ENCODE data around the gene PRDM1.

Gene PRDM1

DNA sequence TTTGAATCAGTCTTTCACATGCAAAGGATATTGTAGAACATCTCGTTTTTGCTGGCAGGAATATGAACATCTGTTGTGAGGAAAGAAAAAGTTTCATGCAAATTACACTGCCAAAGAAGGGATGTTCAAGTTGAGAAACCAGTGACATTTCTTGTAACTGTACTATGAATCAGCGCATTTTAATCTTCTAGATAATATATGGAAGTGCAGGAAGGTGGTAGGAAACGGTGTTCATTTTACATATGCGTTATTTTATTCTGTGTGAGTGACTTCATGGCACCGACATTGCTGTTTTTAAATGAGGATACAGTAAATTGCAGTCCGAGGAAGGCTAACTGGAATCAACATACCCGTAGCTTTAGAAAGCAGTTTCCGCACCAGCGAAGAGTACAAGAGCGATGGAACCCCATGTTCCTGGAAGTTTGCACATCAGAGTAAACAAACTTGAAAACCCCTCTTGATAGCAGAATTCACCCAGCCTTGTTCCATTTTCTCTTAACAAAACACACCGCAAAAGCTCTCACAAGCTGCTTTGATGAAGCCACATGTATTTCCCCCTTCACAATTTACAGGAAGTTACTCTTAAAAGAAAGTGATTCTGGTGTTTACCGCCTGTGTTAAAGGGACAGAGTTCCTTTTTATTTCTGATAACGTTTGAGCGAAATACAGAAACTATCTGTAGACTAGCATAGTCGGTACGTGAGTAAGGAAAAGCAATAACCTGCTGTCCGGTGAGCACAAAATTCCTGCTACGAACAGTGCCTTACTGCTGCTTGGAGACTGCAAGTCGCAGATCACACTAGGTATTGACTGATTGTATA lies 11.5 kb downstream of the PRDM1 start:
- TF ChIP-seq GATA3 (IDR thresholded peaks at IDR 0.05; ENCODE audit: low read depth, low read length) (no peak), GATA2 (IDR thresholded peaks at IDR 0.05; ENCODE audit: low read depth, low read length) (no peak)

DNA sequence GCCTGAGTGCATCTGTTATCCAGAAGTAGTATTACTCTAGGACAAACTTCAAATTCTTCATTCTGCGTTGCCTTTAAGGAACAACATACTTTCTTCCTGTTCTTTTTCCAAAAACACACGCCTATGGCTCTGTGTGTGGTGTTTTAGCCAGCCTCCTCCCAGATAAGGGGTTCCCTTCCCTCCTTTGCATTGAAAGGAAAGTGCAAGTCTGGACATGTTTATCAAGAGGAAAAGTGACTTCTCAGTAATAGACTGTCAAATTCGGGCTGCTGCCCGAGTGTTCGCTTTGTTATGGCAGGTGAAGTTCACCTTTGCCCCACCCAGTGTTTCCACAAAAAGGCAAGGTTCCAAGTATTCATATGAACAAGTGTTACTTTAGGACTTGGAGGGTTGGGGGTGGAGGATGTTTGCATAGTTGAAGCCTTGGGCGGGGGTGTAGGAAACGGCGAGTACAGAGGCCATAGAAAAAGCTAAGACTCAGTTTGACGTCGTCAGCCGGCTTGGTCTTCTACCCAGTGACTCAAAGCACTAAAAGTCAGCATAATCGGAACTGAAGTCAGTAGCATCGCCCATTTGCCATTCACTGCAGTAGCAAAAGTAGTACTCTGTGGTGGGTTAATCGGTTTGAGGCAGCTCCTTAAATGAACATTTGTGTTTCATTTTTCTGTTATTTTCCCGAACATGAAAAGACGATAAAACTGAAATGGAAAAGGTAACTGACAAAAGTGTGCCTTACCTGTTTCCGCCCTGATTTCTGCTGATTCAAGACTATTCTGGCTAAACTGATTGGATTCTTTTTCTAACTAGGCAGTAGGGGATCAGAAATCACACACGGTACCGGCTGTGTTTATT lies 12.5 kb downstream of the PRDM1 start:
- TF ChIP-seq GATA2 (IDR thresholded peaks at IDR 0.05; ENCODE audit: low read depth, low read length) (no peak), GATA3 (IDR thresholded peaks at IDR 0.05; ENCODE audit: low read depth, low read length) (no peak)

DNA sequence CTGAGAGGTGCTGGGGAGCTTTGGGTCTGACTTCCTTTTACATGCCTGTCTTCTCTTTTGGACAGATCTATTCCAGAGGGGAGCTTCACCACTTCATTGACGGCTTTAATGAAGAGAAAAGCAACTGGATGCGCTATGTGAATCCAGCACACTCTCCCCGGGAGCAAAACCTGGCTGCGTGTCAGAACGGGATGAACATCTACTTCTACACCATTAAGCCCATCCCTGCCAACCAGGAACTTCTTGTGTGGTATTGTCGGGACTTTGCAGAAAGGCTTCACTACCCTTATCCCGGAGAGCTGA lies 13.1 kb downstream of the PRDM1 start:
- TF ChIP-seq GATA2 (IDR thresholded peaks at IDR 0.05; ENCODE audit: low read depth, low read length) (no peak), GATA3 (IDR thresholded peaks at IDR 0.05; ENCODE audit: low read depth, low read length) (no peak)

DNA sequence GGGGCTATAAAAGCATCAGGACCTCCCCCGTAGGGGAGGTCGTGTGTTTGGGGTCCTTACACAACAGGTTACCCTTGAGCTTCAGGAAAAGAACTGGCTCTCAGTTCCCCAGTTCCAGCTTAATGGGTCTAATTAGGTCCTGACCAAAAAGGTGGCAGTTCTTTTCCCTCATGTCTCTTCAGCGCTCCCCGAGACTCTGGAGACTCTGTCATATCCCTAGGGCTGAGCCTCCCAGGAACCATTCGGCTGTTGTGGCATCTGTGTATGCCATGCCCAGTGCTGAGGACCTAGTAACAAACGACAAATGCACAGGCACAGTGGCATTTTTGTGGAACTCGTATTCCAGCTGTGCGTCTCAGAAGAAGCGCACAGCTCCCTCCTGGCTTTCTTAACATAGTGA lies 14.6 kb downstream of the PRDM1 start:
- TF ChIP-seq GATA3 (IDR thresholded peaks at IDR 0.05; ENCODE audit: low read depth, low read length) (no peak), GATA2 (IDR thresholded peaks at IDR 0.05; ENCODE audit: low read depth, low read length) (no peak)

DNA sequence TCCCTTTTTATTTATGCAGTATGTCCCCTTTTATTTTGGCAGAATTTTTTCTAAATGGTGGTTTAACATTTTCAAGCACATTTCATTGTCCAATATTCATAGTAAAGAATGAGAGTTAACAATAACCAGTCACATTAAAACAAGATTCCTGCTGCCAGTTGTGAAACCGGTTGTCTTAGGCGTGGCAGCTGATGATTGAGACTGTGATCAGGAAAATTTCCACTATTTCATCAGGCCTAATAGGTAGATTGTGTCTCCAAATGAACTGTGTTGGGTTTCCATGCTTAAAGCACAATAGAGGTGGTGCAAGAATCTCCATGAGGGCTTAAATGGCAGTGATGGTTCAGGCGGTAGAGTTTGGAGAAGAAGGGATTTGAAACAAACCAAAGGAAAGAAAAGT lies 15.3 kb downstream of the PRDM1 start:
- TF ChIP-seq GATA3 (IDR thresholded peaks at IDR 0.05; ENCODE audit: low read depth, low read length) (no peak), GATA2 (IDR thresholded peaks at IDR 0.05; ENCODE audit: low read depth, low read length) (no peak)

DNA sequence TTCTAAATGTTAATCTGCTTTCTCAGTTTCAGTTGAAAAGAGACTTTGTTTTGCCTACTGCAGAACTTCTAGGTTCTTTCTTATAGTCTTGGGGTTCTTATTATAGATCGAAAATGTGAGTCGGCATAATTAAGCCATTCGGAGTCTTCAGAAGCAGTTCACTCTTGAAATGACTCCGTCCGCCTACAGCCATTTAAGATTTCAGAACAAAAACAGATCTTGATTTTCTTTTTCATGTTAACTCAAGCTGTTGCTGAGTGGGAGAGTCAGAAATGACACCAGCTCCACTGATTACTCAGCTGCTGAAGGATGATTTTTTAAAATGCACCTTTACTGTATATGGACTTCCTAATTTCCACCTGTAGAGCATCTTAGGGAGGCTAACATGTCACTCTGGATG lies 15.9 kb downstream of the PRDM1 start:
- TF ChIP-seq GATA2 (IDR thresholded peaks at IDR 0.05; ENCODE audit: low read depth, low read length) (no peak), GATA3 (IDR thresholded peaks at IDR 0.05; ENCODE audit: low read depth, low read length) (no peak)

DNA sequence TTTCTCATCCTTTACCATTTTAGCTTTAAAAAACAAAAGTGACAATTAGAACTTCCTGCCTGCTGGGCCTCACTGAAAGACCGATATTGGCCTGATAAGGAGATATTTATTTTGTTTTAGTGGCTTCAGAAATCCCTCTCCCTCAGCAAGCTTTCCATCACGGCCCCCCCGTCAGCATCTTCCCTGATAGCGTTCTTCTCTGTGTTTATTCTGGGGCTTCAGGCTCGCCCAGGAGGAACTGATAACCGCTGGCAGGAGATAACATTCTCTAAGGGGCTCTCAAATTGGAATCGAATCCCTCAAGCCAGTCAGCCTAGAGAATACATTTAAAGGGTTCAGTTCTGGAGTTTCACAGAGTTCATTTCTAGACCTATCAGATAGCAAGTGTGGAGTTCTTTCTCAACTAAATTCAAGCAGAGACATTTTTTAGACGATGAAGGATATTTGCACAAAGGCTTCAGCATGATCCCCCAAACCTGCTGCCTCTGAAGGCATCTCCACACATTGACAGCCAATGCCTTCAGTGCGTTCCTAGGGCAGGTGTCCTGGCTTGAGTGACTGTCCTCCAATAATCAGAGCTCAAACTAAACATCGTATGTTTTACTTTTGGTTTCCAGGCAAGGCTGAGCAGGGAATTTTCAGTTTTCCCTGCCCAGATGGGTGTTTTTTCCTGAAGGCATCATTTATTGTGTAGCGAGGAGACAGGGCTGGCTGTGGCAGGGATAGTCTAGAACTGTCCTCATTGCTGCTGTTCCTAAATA lies 17.0 kb downstream of the PRDM1 start:
- TF ChIP-seq GATA3 (IDR thresholded peaks at IDR 0.05; ENCODE audit: low read depth, low read length) (no peak), GATA2 (IDR thresholded peaks at IDR 0.05; ENCODE audit: low read depth, low read length) (no peak)

DNA sequence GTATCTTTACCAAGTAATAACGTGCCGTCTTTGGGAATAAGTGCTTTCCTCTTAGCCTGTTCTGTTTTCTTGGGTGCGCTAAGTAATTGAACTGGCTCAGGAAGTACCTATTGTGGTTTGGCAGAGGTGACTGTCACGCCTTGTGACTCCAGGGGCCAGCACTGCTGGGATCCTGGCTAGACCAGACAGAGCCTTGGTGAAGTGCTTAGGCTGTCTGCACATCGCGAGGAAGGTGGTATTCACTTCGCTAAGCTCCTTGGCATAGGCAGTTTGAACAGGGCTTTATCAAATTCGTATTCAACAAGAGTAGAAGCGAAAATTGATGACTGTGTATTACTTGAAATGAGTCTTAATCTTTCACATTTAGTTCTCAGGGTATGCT lies 17.6 kb downstream of the PRDM1 start:
- TF ChIP-seq GATA2 (IDR thresholded peaks at IDR 0.05; ENCODE audit: low read depth, low read length), result no peak
- TF ChIP-seq GATA3 (IDR thresholded peaks at IDR 0.05; ENCODE audit: low read depth, low read length), result no peak

DNA sequence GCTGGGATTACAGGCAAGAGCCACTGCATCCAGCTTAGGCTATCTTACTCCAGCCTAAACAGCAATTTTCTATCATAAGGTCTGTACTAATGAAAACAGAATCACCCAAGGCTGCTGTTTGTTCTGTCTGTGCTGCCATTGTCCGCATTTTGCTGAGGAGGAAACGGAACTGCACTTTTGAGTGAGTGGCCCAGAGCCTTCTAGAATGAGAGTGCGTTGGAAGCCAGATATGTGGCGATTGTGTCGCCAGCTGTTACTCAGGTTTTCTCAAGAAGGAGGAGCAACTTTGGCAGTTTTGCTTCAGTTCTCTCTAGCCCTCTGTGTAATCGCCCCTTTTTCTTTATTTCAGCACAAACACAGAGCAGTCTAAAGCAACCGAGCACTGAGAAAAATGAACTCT lies 18.3 kb downstream of the PRDM1 start:
- no peak for TF ChIP-seq GATA3 (IDR thresholded peaks at IDR 0.05; ENCODE audit: low read depth, low read length)
- no peak for TF ChIP-seq GATA2 (IDR thresholded peaks at IDR 0.05; ENCODE audit: low read depth, low read length)

DNA sequence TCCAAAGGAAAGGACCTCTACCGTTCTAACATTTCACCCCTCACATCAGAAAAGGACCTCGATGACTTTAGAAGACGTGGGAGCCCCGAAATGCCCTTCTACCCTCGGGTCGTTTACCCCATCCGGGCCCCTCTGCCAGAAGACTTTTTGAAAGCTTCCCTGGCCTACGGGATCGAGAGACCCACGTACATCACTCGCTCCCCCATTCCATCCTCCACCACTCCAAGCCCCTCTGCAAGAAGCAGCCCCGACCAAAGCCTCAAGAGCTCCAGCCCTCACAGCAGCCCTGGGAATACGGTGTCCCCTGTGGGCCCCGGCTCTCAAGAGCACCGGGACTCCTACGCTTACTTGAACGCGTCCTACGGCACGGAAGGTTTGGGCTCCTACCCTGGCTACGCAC lies 18.8 kb downstream of the PRDM1 start:
- TF ChIP-seq GATA2 (IDR thresholded peaks at IDR 0.05; ENCODE audit: low read depth, low read length) (no peak), GATA3 (IDR thresholded peaks at IDR 0.05; ENCODE audit: low read depth, low read length) (no peak)

DNA sequence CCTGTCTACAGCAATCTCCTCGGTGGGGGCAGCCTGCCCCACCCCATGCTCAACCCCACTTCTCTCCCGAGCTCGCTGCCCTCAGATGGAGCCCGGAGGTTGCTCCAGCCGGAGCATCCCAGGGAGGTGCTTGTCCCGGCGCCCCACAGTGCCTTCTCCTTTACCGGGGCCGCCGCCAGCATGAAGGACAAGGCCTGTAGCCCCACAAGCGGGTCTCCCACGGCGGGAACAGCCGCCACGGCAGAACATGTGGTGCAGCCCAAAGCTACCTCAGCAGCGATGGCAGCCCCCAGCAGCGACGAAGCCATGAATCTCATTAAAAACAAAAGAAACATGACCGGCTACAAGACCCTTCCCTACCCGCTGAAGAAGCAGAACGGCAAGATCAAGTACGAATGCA lies 19.4 kb downstream of the PRDM1 start:
- no peak for TF ChIP-seq GATA3 (IDR thresholded peaks at IDR 0.05; ENCODE audit: low read depth, low read length)
- TF ChIP-seq GATA2 (IDR thresholded peaks at IDR 0.05; ENCODE audit: low read depth, low read length), result no peak

DNA sequence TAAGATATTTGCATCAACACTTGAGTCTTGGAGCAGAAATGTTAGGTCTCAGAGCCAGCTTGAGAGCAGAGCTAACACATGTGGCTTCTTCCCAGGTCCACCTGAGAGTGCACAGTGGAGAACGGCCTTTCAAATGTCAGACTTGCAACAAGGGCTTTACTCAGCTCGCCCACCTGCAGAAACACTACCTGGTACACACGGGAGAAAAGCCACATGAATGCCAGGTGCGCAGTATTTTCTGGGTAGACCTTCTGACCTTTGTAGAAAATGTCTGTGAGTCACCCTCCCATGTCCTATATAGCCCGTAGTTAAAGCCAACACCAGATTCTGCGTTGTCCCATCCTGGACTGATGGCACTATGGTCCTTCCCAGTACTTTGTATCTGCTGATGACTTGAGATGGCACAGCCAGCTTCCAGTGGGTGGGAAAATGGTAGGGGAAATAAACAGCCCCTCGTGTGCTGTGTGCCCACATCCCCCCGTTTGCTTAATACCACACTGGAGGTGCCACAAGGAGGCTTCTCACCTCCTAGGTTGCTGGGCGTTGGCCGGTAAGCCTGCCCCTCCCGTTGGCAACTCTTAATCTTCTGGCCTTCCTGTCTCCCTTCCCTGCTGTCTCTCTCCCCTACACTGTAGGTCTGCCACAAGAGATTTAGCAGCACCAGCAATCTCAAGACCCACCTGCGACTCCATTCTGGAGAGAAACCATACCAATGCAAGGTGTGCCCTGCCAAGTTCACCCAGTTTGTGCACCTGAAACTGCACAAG lies 20.3 kb downstream of the PRDM1 start:
- TF ChIP-seq GATA3 (IDR thresholded peaks at IDR 0.05; ENCODE audit: low read depth, low read length) (no peak), GATA2 (IDR thresholded peaks at IDR 0.05; ENCODE audit: low read depth, low read length) (no peak)

DNA sequence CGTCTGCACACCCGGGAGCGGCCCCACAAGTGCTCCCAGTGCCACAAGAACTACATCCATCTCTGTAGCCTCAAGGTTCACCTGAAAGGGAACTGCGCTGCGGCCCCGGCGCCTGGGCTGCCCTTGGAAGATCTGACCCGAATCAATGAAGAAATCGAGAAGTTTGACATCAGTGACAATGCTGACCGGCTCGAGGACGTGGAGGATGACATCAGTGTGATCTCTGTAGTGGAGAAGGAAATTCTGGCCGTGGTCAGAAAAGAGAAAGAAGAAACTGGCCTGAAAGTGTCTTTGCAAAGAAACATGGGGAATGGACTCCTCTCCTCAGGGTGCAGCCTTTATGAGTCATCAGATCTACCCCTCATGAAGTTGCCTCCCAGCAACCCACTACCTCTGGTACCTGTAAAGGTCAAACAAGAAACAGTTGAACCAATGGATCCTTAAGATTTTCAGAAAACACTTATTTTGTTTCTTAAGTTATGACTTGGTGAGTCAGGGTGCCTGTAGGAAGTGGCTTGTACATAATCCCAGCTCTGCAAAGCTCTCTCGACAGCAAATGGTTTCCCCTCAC lies 21.0 kb downstream of the PRDM1 start:
- no peak for TF ChIP-seq GATA2 (IDR thresholded peaks at IDR 0.05; ENCODE audit: low read depth, low read length)
- no peak for TF ChIP-seq GATA3 (IDR thresholded peaks at IDR 0.05; ENCODE audit: low read depth, low read length)
